A673 (cell line): ENCODE measurements around the gene KLK5.

ENCODE experiments used
- EZH2 ChIP-seq: fragments of 200-600 bp; sonication (generic); IDR thresholded peaks from 2 replicates; pipeline ENCODE4 v1.6.1; 2017; ENCODE audit warnings: borderline replicate concordance, low read depth, mild to moderate bottlenecking, mixed read lengths, antibody characterized with exemption, low read length; ENCODE audit not compliant: poor library complexity, severe bottlenecking
- TF ChIP-seq, protein P1 (sequence below): fragments of 300-800, 200-600 bp; sonication (generic); conservative IDR thresholded peaks from 2 replicates; pipeline ENCODE4 v1.5.1; 2017; ENCODE audit warnings: low read depth, mild to moderate bottlenecking, antibody characterized with exemption, low read length, moderate library complexity, mixed read lengths

DNA sequence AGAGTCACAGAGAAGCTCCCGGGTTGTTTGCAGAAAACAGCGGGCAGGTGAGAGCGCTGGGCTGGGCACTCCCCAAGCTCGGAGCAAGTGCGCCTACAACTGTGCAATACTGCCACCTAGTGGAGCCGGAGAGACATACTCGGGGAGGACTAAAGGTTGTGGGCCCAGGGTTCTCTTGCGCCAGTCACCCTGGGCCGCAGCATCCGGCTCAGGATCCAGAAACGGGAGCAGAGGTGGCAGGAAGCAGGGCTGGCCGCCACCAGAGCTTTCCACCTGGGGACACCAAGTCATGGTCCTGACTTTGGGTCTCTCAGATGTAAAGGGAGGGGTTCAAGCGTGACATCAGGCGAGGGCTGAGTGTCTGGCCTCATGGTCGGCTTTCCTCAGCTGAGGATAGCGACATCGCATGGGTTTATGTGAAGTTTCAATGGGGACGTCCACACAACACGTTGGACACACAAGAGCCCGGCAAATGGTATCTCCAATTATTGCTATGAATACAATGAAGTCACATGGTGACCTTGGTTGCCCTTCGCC is 30.5 kb downstream of the KLK5 start:
- TF ChIP-seq, protein P1, sequence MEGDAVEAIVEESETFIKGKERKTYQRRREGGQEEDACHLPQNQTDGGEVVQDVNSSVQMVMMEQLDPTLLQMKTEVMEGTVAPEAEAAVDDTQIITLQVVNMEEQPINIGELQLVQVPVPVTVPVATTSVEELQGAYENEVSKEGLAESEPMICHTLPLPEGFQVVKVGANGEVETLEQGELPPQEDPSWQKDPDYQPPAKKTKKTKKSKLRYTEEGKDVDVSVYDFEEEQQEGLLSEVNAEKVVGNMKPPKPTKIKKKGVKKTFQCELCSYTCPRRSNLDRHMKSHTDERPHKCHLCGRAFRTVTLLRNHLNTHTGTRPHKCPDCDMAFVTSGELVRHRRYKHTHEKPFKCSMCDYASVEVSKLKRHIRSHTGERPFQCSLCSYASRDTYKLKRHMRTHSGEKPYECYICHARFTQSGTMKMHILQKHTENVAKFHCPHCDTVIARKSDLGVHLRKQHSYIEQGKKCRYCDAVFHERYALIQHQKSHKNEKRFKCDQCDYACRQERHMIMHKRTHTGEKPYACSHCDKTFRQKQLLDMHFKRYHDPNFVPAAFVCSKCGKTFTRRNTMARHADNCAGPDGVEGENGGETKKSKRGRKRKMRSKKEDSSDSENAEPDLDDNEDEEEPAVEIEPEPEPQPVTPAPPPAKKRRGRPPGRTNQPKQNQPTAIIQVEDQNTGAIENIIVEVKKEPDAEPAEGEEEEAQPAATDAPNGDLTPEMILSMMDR, result peak; percentile 92
- no peak for TF ChIP-seq EZH2
